CD4-positive, alpha-beta T cell (primary cell): Measurements from ENCODE around the gene GDF7. TPM values are rescaled to one million over a fixed set of nuclear protein-coding genes. Genes with fewer than 3 reads are reported as not detected.

ENCODE experiments used
- ATAC-seq: fragments of 200-7000 bp; cut with Tn5 transposase; one replicate; pipeline ENCODE4 v1.10.0; 2022; ENCODE audit warnings: mild to moderate bottlenecking; ENCODE audit not compliant: poor library complexity
- CTCF ChIA-PET: fragments of 350-600 bp; sonication (Branson Sonifier 250); formaldehyde crosslinking; loops from one replicate; lab custom pipeline; 2021; ENCODE audit warnings: antibody characterized with exemption, inconsistent platforms; lab: Charles Lee
- POLR2A ChIA-PET: fragments of 350-600 bp; sonication (Branson Sonifier 250); formaldehyde crosslinking; loops from one replicate; lab custom pipeline; 2021; ENCODE audit warnings: antibody characterized with exemption, inconsistent platforms; lab: Charles Lee
- DNase-seq, 14 experiments: peaks; one replicate each; pipeline ENCODE4 v3.0.0-alpha.2; 2013 to 2020; ENCODE audit warnings: mixed read lengths in 2 of 14
- H3K27ac ChIP-seq, 2 donors: one replicate each; pipeline versions ENCODE4 v1.5.1 to v1.7.0; 2013; ENCODE audit warnings: low read length in 2 of 2, low read depth in 1 of 2, mild to moderate bottlenecking in 1 of 2
- H3K27me3 ChIP-seq, 2 experiments: 1 replicate in 1 of 2; 2 replicates in 1 of 2; pipeline versions ENCODE4 v1.6.1 to v1.7.0; 2013; ENCODE audit warnings: low read length in 2 of 2, control low read depth in 1 of 2, mild to moderate bottlenecking in 1 of 2, moderate library complexity in 1 of 2; ENCODE audit not compliant: insufficient read depth in 2 of 2, control insufficient read depth in 1 of 2
- H3K36me3 ChIP-seq: one replicate; pipeline ENCODE4 v1.6.1; 2013; ENCODE audit warnings: low read length, control low read depth; ENCODE audit not compliant: insufficient read depth
- H3K4me1 ChIP-seq: one replicate; pipeline ENCODE4 v1.6.1; 2013; ENCODE audit warnings: low read length, control low read depth; ENCODE audit not compliant: insufficient read depth
- H3K4me3 ChIP-seq: one replicate; pipeline ENCODE4 v1.5.1; 2013; ENCODE audit warnings: mild to moderate bottlenecking, low read length, moderate library complexity
- H3K9me3 ChIP-seq, 2 experiments: 1 replicate in 1 of 2; 2 replicates in 1 of 2; pipeline versions ENCODE4 v1.6.1 to v1.7.0; 2013; ENCODE audit warnings: low read length in 2 of 2, mild to moderate bottlenecking in 2 of 2, control low read depth in 1 of 2, moderate library complexity in 1 of 2; ENCODE audit not compliant: control insufficient read depth in 1 of 2, insufficient read depth in 1 of 2
- H3K27ac Mint-ChIP-seq: one replicate; pipeline ENCODE4 v1.8.0; 2020; ENCODE audit warnings: mixed read lengths
- H3K27me3 Mint-ChIP-seq: one replicate; pipeline ENCODE4 v1.8.0; 2021; ENCODE audit warnings: mixed read lengths
- H3K36me3 Mint-ChIP-seq: one replicate; pipeline ENCODE4 v1.8.0; 2021; ENCODE audit warnings: low read depth, mixed read lengths
- H3K4me1 Mint-ChIP-seq: one replicate; pipeline ENCODE4 v1.8.0; 2021; ENCODE audit warnings: low read depth, mixed read lengths
- H3K4me3 Mint-ChIP-seq: one replicate; pipeline ENCODE4 v1.8.0; 2020; ENCODE audit warnings: mild to moderate bottlenecking, mixed read lengths
- H3K9me3 Mint-ChIP-seq: one replicate; pipeline ENCODE4 v1.8.0; 2020; ENCODE audit warnings: mixed read lengths
- intact Hi-C, 2 experiments: fragments of 100-400 bp; cut with DNase I in 1 of 2; cut with micrococcal nuclease in 1 of 2; formaldehyde crosslinking; loops; one replicate each; pipeline versions ENCODE4 v1.15.1 to v1.9.0; 2023 to 2025; cut with DNase I, micrococcal nuclease
- total RNA-seq, 174 experiments: library from RNA in 2 of 174; stranded (reverse) in 2 of 174; gene quantifications; one replicate each; pipeline ENCODE4 v1.2.3 and lab custom pipeline; 2021 to 2026
- TF ChIP-seq, protein P1 (sequence below): fragments of 200-600 bp; IDR thresholded peaks from one replicate; pipeline ENCODE4 v1.8.0; 2022; ENCODE audit warnings: antibody characterized with exemption, mild to moderate bottlenecking

GDF7 gene
- total RNA-seq, 2 experiments from 2014 or later: 0.05 to 0.14 TPM

DNA sequence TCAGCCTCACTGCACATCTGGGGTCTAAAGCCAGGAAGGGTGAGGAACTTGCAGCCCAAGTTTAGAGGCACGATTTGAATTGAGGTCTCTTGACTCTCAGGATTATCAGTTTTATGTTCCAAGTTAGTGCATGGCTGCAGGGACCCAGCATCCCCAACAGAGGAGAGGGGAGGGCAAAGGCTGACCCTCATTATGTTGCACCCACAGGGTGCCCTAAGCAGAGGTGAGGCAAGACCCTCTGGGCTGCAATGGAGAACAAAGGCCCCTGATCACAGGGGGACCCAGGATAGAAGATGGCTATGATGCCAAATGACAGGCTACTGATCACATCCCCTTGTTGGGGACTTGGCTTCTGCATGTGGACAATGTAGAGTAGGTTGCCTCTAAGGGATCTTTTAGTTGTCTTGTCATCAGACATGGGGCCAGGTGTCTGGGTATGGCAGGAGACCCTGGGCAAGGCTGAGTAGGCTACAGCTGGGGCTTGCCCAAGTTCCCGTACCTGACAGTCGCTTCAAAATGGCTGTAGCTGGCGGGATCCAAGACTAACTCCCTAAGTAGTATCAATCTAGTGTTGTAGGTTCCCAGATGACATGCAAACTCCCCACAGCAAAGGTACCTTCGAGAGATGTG lies 4.5 kb upstream of the GDF7 start:
- peaks cover 52 to 67% of the 10 kb centered on the region in 2 experiments for H3K27me3 ChIP-seq
- POLR2A ChIA-PET: interaction anchor here (1.0 to 1.4 kb wide), 3 partner anchors 11 to 299 kb away, joined by 3 to 5 read pairs (median 5); partner anchors contain the start of genes HS1BP3 and LDAH
- H3K4me1 Mint-ChIP-seq: peaks cover 15% of the 10 kb centered on the region
- TF ChIP-seq, protein P1, sequence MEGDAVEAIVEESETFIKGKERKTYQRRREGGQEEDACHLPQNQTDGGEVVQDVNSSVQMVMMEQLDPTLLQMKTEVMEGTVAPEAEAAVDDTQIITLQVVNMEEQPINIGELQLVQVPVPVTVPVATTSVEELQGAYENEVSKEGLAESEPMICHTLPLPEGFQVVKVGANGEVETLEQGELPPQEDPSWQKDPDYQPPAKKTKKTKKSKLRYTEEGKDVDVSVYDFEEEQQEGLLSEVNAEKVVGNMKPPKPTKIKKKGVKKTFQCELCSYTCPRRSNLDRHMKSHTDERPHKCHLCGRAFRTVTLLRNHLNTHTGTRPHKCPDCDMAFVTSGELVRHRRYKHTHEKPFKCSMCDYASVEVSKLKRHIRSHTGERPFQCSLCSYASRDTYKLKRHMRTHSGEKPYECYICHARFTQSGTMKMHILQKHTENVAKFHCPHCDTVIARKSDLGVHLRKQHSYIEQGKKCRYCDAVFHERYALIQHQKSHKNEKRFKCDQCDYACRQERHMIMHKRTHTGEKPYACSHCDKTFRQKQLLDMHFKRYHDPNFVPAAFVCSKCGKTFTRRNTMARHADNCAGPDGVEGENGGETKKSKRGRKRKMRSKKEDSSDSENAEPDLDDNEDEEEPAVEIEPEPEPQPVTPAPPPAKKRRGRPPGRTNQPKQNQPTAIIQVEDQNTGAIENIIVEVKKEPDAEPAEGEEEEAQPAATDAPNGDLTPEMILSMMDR: no peak
- no peak overlapping the region for H3K4me3 Mint-ChIP-seq
- H3K4me3 ChIP-seq: no peak overlapping the region
- CTCF ChIA-PET: interaction anchor here (0.7 to 8.0 kb wide), 7 partner anchors 8 to 308 kb away, joined by 3 to 52 read pairs (median 6); partner anchors contain the start of gene HS1BP3
- peaks cover 24% of the 10 kb centered on the region for H3K4me1 ChIP-seq
- H3K27me3 Mint-ChIP-seq: peaks cover 80% of the 10 kb centered on the region
- no peaks in the 10 kb centered on the region for H3K36me3 Mint-ChIP-seq
- intact Hi-C loops: loop anchor here (5.0 to 10.0 kb wide), 2 partner anchors 162 to 650 kb away; partner anchors contain the start of gene LDAH (in 1 of the 2)
- no peak overlapping the region for H3K27ac Mint-ChIP-seq
- no peak for DNase-seq
- H3K9me3 Mint-ChIP-seq: no peaks in the 10 kb centered on the region
- no peak overlapping the region for H3K27ac ChIP-seq
- no peak for ATAC-seq
- no peaks in the 10 kb centered on the region for H3K36me3 ChIP-seq
- peaks cover 0 to 15% of the 10 kb centered on the region in 2 experiments for H3K9me3 ChIP-seq

DNA sequence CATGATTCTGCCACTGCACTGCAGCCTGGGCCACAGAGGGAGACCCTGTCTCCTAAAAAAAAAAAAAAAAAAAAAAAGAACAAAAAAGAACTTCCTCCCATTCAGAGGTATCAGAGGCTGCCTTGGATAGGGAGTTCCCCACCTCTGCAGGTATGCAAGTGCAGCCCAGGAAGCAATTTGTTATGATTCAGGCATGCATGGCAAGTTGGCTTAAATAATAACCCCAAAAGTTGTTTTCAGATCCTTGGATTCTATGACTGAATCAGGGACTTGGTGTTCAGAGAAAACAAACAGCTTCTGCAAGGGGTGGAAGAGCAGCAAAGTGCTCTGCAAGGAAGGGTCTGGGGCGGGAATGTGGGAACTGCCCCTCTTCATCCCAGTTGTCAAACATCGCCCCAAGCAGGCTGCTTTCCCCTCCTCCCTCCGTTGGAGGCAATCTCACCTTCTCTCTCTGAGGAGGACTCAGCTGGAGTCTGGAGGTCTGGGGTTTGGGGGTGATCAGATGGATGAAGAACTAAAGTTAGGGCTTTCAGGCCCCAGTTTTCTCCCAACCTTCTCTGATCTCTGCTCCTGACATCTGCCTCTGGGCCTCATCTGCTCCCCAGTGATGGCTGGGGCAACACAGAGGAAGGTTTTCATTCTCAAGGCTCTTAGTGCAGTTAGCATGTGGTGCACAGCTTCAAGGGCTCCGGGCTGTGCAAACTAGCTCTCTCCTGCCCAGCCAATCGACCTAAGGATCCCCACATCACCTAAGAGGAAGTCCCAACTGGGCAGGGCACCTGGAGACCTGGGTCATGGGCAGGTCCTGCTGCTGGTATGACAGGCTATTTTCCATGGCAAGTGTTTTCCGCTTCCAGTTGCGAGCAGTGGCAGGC lies 3.5 kb upstream of the GDF7 start:
- Mint-ChIP-seq H3K4me1 (peaks cover 22% of the 10 kb centered on the region), H3K36me3 (no peaks in the 10 kb centered on the region), H3K27me3 (peaks cover 83% of the 10 kb centered on the region), H3K4me3 (no peak overlapping the region), H3K9me3 (no peaks in the 10 kb centered on the region), H3K27ac (no peak overlapping the region)
- CTCF ChIA-PET: interaction anchor here (8.0 kb wide), 1 partner anchor 13 kb away, joined by 52 read pairs; the partner anchor contains the start of gene HS1BP3
- Histone ChIP-seq H3K36me3 (no peaks in the 10 kb centered on the region), H3K27me3 (peaks cover 62 to 77% of the 10 kb centered on the region in 2 experiments), H3K4me3 (no peak overlapping the region), H3K9me3 (peaks cover 0 to 16% of the 10 kb centered on the region in 2 experiments), H3K4me1 (peaks cover 29% of the 10 kb centered on the region), H3K27ac (no peak overlapping the region)
- ATAC-seq (no peak), DNase-seq (no peak)
- TF ChIP-seq, protein P1: no peak
- intact Hi-C loops: loop anchor here (5.0 to 10.0 kb wide), 2 partner anchors 161 to 649 kb away; partner anchors contain the start of gene LDAH (in 1 of the 2)
- POLR2A ChIA-PET: no interaction called here

DNA sequence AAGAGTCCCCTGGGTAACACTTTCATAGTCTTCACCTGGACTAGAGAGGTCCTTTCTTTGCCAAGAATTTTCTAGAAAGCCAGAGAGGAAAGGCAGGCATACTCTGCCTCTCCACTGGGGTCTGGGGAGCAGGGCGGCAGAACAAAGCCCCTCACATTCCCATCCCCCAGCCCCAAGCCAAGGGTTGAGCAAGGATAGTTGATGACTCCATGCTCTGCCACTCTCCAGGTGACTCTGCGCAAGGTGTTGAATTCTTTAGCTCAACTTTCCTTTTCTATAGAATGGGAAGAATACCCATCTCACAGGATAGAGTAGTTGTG lies 2.9 kb upstream of the GDF7 start:
- H3K4me1 ChIP-seq: peaks cover 31% of the 10 kb centered on the region
- CTCF ChIA-PET: interaction anchor here (8.0 kb wide), 1 partner anchor 13 kb away, joined by 52 read pairs; the partner anchor contains the start of gene HS1BP3
- H3K4me3 Mint-ChIP-seq: peak overlapping the region; percentile 3
- peaks cover 68 to 80% of the 10 kb centered on the region in 2 experiments for H3K27me3 ChIP-seq
- peaks cover 24% of the 10 kb centered on the region for H3K4me1 Mint-ChIP-seq
- no peaks in the 10 kb centered on the region for H3K36me3 Mint-ChIP-seq
- H3K27ac ChIP-seq: no peak overlapping the region
- ATAC-seq (no peak), DNase-seq (no peak)
- intact Hi-C loops: loop anchor here (5.0 to 10.0 kb wide), 2 partner anchors 161 to 648 kb away; partner anchors contain the start of gene LDAH (in 1 of the 2)
- H3K27me3 Mint-ChIP-seq: peaks cover 85% of the 10 kb centered on the region
- no peaks in the 10 kb centered on the region for H3K36me3 ChIP-seq
- POLR2A ChIA-PET: no interaction called here
- TF ChIP-seq, protein P1: no peak
- no peaks in the 10 kb centered on the region for H3K9me3 Mint-ChIP-seq
- no peak overlapping the region for H3K4me3 ChIP-seq
- no peak overlapping the region for H3K27ac Mint-ChIP-seq
- peaks cover 0 to 22% of the 10 kb centered on the region in 2 experiments for H3K9me3 ChIP-seq
